GM19372 (cell line): ENCODE measurements around the gene NEU1.
"Not testable (repeated sequence)": the region's sequence is repeated elsewhere in the genome, so short reads cannot be mapped to it uniquely, and the experiment has no call there.

Experiments used
- ATAC-seq: cut with Tn5 transposase; IDR thresholded peaks from one replicate; pipeline ENCODE4 v1.9.1; 2021; ENCODE audit warnings: mild to moderate bottlenecking, low read depth, moderate library complexity; ENCODE audit not compliant: unreplicated experiment

Gene NEU1

DNA sequence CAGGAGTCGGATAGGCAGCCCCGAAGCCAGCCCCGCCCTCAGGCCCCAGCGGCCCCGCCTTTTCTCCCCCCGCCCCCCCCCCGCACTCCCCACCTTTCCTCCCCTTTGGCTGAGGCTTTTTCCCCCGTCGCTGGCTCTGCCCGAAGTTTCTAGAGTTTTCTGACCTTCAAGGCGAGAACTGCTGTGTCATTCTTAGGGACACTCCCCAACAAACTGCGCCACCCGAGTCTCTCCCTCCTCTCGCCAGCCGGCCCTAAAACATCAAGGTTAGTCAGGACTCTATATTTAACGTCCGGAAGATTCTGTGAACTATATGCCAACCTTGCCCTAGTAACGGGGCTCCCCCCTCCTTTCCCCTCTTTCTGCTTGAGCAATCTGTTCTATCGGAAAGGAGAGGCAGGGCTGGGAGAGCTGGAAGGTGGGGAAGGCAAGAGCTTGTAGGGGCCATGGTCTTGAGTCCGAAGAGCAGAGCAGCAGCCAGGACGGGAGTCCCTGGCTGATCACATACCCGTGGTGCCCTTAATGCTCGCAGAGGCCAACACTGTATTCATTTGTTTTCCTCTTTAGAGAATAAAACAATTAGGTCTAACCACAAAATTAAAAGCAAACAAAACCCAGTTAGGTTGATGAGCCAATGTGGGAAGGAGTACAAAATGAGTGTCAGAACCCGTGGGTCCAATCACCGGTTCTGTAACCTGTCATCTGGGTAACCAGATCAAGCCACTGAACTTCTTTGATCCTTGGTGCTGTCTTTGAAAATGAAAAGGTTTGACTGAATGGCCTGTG is 40.4 kb downstream of the NEU1 start:
- ATAC-seq, result no peak

DNA sequence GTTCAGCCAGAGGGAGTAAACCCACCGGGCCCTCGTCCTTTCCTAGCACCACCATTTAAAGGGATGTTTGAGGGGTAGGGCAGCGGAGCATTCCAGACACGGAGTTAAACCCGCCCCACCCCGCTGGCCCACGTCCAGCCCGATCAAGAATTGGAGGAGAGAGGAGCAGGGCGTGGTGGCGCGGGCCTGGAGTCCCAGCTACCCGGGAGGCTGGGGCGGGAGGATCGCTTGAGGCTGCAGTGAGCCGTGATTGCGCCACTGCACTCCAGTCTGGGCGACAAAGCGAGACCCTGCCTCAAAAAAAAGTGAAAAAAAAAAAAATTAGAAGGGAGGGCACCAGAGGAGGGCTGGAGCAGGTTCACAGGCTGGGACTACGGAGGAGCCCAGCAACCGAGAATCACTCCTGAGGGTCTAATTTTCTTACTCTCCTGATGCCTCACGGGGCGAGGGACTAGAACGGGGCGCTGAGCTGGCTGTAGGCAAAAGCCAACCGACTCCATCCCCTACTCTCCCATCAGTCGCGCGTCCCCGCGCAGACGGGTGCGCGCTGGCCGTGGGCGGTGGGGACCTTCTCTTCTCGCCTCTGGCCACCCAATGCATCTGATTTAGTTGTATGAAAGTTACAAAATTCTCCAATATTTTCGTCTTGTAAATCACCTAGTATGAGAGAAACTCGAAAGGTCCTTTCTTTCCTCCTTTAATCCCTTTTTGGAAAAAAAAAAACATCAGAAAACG is 41.2 kb downstream of the NEU1 start:
- ATAC-seq, result no peak

DNA sequence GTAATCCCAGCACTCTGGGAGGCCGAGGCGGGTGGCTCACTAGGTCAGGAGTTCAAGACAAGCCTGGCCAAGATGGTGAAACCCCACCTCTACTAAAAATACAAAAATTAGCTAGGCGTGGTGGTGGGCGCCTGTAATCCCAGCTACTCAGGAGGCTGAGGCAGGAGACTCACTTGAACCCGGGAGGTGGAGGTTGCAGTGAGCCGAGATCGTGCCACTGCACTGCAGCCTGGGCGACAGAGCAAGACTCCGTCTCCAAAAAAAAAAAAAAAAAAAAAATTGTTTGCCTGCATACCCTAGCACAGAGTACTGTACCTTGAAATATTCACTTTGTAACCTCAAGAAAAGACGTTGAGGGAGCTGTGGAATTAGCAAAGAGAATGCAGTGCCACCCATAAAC is 42.2 kb downstream of the NEU1 start:
- not testable (repeated sequence) for ATAC-seq

- no peak for ATAC-seq
Measured at GRCh38 chr6:31819871-31820299, 42.7 kb downstream of the NEU1 start.

GRCh38 chr6:31817929-31818511 is 44.6 kb downstream of the NEU1 start:
- not testable (repeated sequence) for ATAC-seq

DNA sequence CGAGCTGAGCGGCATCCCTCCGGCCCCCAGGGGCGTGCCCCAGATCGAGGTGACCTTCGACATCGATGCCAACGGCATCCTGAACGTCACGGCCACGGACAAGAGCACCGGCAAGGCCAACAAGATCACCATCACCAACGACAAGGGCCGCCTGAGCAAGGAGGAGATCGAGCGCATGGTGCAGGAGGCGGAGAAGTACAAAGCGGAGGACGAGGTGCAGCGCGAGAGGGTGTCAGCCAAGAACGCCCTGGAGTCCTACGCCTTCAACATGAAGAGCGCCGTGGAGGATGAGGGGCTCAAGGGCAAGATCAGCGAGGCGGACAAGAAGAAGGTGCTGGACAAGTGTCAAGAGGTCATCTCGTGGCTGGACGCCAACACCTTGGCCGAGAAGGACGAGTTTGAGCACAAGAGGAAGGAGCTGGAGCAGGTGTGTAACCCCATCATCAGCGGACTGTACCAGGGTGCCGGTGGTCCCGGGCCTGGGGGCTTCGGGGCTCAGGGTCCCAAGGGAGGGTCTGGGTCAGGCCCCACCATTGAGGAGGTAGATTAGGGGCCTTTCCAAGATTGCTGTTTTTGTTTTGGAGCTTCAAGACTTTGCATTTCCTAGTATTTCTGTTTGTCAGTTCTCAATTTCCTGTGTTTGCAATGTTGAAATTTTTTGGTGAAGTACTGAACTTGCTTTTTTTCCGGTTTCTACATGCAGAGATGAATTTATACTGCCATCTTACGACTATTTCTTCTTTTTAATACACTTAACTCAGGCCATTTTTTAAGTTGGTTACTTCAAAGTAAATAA is 45.3 kb downstream of the NEU1 start:
- ATAC-seq, result not testable (repeated sequence)

DNA sequence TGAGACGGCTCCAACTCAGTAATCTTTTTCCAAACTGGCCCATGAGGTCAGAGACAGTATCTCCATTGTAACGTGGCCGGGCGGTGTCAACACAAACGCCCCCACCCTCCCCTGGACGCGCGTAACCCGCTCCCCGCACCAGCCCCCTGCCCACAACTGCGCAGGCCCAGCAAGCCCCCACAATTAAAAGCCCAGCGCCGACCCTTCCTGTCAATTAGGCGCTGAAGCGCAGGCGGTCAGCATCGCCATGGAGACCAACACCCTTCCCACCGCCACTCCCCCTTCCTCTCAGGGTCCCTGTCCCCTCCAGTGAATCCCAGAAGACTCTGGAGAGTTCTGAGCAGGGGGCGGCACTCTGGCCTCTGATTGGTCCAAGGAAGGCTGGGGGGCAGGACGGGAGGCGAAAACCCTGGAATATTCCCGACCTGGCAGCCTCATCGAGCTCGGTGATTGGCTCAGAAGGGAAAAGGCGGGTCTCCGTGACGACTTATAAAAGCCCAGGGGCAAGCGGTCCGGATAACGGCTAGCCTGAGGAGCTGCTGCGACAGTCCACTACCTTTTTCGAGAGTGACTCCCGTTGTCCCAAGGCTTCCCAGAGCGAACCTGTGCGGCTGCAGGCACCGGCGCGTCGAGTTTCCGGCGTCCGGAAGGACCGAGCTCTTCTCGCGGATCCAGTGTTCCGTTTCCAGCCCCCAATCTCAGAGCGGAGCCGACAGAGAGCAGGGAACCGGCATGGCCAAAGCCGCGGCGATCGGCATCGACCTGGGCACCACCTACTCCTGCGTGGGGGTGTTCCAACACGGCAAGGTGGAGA is 47.4 kb downstream of the NEU1 start, which contains the start of the genes HSPA1A and HSPA1L:
Gene HSPA1A, plus strand, starts transcription at position 519 of the 814 bp plus-strand sequence. Its CDS starts 214 bp downstream, at position 733.
Gene HSPA1L, minus strand, starts transcription at position 259 of the 814 bp plus-strand sequence. CDS start 3,311 bp downstream, outside the sequence.
- no peak for ATAC-seq

GRCh38 chr6:31814677-31815024 is 48.0 kb downstream of the NEU1 start:
- ATAC-seq, result no peak

- ATAC-seq, result no peak
Measured at GRCh38 chr6:31813465-31813849, 49.2 kb downstream of the NEU1 start.

GRCh38 chr6:31811645-31812044 is 51.0 kb downstream of the NEU1 start:
- ATAC-seq, result no peak

- ATAC-seq, result not testable (repeated sequence)
Measured at GRCh38 chr6:31808599-31808998, 54.0 kb downstream of the NEU1 start.
